Measurements from ENCODE around the gene AJM1.
"Not testable (repeated sequence)": the region's sequence is repeated elsewhere in the genome, so short reads cannot be mapped to it uniquely, and the experiment has no call there.

The AJM1 gene

DNA sequence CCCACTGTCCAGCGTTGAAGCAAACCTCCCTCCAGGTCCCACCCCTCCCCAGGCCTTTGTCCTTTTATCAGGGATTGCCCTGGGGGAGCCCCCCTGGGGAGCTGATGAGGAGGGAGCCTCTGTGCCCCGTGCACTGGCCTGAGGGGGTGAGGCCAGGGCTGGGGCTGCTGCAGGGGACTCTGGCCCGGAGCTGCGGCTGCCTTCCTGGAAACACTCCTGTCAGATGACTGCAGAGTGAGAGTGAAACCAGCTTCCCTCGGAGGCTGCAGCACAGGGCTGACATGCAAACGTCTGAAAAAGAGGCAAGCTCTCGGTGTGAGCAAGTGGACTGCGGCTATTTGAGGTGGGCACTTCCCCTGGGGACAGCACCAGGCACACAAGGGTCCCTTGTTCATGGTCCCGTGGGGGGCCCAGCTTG lies 39.4 kb downstream of the AJM1 start:
- DNase-seq, result no peak

DNA sequence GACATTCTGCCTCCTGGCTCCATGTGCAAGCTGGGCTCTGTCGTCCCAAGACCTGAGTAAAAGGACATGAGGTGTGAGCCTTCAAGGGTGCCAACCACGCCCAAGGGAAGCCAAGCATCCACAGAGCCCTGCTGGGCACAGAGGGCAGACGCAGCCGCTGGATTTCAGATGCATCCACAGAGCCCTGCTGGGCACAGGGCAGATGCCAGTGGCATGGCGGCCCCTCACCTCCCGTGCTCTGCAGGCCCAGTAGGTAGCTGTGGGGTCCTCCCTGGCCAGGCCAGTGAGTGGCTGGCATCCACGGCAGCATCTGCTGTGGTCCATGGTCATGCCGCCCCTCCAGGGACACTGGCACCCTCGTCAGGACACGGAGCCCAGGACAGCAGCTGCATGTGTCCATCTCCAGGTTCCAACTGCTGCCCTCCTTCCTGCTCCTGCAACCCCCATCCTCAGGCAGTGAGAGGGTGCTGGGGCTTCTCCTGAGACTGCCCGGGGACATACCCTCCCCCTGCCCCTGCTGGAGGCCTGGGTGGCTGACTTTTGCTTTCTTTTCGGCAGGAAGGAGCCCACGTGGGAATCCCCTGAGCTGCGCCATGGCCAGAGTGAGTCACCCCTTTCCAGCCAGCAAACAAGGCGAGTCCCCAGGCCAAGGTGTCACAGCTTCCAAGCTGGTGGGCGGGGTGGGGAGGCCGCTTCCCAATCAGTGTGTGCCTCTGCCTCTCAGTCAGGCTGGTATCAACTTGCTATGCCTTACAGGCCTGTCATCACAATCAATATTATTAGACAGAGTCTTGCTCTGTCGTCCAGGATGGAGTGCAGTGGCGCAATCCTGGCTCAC lies 40.0 kb downstream of the AJM1 start:
- DNase-seq, result no peak

DNA sequence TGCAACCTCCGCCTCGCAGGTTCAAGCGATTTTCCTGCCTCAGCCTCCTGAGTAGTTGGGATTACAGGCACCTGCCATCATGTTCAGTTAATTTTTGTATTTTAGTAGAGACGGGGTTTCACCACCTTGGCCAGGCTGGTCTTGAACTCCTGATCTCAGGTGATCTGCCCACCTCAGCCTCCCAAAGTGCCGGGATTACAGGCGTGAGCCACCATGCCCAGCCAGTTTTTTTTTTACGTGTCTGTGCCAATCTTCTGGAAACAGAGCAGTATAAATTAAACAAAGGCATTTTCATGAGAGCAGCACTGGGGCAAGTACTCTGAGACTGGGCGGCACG lies 40.6 kb downstream of the AJM1 start:
- DNase-seq, result not testable (repeated sequence)

DNA sequence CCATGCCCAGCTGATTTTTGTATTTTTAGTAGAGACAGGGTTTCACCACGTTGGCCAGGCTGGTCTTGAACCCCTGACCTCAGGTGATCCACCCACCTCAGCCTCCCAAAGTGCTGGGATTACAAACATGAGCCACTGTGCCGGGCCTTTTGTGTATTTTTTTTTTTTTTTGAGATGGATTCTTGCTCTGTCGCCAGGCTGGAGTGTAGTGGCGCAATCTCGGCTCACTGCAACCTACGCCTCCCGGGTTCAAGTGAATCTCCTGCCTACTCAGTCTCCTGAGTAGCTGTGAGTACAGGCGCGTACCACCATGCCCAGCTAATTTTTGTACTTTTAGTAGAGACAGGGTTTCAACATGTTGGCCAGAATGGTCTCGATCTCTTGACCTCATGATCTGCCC lies 41.4 kb downstream of the AJM1 start:
- DNase-seq, result not testable (repeated sequence)

DNA sequence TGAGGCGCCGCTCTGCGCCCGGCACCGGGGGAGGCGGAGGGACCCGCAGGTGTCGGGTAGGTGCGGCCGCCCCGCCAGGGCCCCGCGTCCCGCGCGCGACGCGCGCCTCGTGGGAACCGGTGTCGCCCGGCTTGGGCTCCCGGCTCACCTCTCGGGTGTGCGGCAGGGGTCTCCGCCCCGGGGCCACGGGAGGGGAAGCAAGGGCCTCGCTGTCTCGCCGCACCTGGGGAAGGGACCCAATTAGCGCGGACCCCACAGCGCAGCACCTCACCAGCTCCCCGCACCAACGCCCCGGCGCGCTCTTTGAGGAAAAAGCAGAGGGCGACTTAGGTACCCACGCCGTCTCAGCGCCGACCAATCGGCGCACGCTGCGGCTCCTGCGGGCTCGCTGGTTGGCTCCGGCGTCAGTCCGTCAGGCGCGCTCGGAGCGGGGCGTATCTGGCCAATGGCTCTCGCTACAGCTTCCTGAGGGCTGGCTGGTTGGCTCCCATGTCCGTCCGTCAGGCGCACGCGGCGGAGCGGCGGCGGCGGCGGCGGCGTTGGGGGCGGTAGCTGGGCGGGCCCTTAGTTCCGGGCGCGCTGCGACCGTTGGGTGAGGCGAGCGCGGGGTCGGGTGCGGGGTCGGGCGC lies 43.8 kb downstream of the AJM1 start, which contains the start of gene TRAF2:
Gene TRAF2, plus strand, starts transcription at position 567 of the 629 bp plus-strand sequence. CDS start 12,225 bp downstream, outside the sequence.
- DNase-seq, result peak; percentile 85

DNA sequence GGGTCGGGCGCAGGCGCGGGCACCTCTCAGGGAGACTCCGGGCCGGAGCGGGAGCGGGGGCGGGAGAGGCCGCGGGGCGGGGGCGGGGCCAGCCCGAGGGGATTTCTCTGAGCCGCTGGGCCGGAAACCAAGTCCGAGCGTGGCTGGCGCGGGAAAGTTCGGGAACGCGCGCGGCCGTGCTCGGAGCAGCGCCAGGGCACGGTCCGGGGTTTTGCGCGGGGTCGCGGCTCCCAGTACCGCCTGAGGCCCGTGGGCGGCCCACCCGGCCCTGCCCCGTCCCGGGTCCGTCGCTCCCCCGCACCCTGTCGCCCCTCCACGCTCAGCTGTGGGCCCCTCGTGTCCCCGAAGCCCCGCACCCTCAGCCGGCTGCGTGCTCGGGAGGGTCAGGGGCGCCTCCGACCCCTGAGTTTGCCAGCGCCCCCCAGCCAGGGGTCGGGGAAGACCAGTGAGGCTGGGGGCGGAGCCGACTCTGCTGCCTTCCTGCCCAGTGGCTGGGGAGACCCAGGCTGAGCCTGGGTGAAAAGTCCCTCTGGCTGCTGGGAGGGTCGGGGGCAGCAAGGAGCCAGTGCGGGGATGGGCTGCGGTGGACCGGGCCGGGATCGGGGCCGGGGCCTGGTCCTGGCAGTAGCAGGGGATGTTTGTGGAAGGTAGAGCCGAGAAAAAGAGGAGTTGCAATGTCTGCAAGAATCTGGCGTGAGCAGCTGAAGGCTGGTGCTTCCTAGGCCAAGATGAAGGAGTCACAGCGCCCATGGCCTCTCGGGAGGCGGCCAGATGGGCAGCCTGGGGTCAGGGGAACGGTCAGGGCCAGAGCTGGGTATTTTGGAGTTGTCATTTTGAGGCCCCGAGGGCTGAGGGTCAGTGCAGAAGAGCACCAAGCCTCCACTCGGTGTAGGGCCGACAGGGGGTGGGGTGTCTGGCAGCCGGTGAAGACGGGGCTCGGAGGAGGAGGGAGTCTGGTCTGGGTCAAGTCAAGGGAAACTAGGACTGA lies 44.6 kb downstream of the AJM1 start:
- no peak for DNase-seq

DNA sequence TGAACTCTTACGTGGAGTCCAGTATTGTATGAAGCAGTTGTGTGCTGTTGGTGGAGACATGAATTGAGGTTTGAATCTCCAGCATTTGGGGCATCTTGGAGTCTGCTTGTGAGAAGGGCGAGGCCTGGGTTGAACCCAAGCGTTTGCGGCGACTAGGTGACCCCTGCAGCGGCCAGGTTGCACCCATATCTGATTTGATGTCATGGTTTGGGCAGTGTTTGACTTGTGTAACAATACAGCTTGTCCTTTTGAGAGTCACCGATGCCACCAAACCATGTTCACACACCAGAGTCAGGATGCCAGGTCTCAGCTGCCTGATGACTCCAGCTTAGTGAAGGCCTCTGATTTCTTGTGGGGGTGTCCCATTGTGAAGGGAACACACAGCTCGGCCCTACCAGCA lies 46.2 kb downstream of the AJM1 start:
- no peak for DNase-seq

DNA sequence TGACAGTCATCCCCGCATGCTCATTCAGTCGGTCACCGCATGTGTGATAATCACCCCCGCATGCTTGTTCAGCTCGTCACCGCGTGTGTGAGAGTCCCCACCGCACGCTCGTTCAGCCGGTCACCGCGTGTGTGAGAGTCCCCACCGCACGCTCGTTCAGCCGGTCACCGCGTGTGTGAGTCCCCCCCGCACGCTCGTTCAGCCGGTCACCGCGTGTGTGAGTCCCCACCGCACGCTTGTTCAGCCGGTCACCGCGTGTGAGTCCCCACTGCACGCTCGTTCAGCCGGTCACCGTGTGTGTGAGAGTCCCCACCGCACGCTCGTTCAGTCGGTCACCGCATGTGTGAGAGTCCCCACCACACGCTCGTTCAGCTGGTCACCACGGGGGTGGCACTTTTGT lies 47.6 kb downstream of the AJM1 start:
- DNase-seq, result no peak

DNA sequence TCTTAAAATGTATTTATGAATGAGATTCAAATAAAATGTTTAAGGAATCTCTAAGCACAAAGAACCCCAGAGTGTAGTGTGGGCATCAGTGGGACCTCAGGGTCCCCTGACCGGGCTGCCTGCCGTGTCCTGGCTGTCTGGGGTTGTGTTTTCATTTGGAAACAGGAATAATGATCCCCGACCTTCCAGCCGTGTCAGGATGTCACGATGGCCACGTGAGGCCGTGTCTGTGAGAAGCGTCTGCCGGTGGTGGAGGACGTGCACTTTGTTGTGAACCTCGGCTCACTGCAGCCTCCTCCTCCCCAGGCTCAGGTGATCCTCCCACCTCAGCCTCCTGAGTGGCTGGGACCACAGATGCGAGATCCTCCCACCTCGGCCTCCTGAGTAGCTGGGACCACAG lies 48.4 kb downstream of the AJM1 start:
- DNase-seq, result no peak
